ENCODE measurements around the gene ARFGAP1.
"Not testable (repeated sequence)": the region's sequence is repeated elsewhere in the genome, so short reads cannot be mapped to it uniquely, and the experiment has no call there.

DNA sequence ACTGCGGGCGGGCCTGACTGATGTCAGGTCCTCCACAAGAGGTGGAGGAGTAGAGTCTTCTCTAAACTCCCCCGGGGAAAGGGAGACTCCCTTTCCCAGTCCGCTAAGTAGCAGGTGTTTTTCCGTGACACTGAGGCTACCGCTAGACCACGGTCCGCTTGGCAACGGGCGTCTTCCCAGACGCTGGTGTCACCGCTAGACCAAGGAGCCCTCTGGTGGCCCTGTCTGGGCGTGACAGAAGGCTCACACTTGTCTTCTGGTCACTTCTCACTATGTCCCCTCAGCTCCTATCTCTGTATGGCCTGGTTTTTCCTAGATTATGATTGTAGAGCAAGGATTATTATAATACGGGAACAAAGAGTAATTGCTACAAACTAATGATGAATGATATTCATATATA lies 21.3 kb upstream of the ARFGAP1 start:
- TF ChIP-seq, protein P1, sequence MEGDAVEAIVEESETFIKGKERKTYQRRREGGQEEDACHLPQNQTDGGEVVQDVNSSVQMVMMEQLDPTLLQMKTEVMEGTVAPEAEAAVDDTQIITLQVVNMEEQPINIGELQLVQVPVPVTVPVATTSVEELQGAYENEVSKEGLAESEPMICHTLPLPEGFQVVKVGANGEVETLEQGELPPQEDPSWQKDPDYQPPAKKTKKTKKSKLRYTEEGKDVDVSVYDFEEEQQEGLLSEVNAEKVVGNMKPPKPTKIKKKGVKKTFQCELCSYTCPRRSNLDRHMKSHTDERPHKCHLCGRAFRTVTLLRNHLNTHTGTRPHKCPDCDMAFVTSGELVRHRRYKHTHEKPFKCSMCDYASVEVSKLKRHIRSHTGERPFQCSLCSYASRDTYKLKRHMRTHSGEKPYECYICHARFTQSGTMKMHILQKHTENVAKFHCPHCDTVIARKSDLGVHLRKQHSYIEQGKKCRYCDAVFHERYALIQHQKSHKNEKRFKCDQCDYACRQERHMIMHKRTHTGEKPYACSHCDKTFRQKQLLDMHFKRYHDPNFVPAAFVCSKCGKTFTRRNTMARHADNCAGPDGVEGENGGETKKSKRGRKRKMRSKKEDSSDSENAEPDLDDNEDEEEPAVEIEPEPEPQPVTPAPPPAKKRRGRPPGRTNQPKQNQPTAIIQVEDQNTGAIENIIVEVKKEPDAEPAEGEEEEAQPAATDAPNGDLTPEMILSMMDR (IDR thresholded peaks at IDR 0.05): not testable (repeated sequence)
- TF ChIP-seq POLR2A (IDR thresholded peaks at IDR 0.05): not testable (repeated sequence)
